HEK293 (cell line): ENCODE measurements around the gene AFF2.

Experiments used
- CTCF ChIA-PET: fragments of 350-600 bp; formaldehyde crosslinking; extraction: SDS; loops from one replicate; lab custom pipeline; 2021; ENCODE audit warnings: antibody characterized with exemption; lab: Yijun Ruan, JAX
- POLR2A ChIA-PET: fragments of 300-600 bp; formaldehyde crosslinking; extraction: SDS; loops from one replicate; lab custom pipeline; 2020; ENCODE audit warnings: antibody characterized with exemption, inconsistent platforms; lab: Yijun Ruan, JAX
- H3K27ac ChIP-seq: fragments of 200-500 bp; sonication (Bioruptor generic); 2 replicates; pipeline ENCODE4 v1.5.1; 2014; ENCODE audit warnings: low read depth, low read length, control low read depth, inconsistent platforms; ENCODE audit errors: extremely low read depth
- H3K36me3 ChIP-seq, 2 experiments: fragments of 200-500 bp in 1 of 2; sonication (Bioruptor generic) in 1 of 2; 1 replicate in 1 of 2; 2 replicates in 1 of 2; pipeline ENCODE4 v1.5.1; 2014 to 2017; ENCODE audit warnings: inconsistent platforms in 2 of 2, low read length in 2 of 2; ENCODE audit not compliant: control insufficient read depth in 2 of 2, insufficient read depth in 1 of 2
- H3K4me1 ChIP-seq: fragments of 200-500 bp; sonication (Bioruptor generic); 2 replicates; pipeline ENCODE4 v1.5.1; 2014; ENCODE audit warnings: mild to moderate bottlenecking, low read length, inconsistent platforms; ENCODE audit not compliant: control insufficient read depth, insufficient read depth
- H3K4me3 ChIP-seq: 2 replicates; pipeline ENCODE4 v1.5.1; 2011; ENCODE audit warnings: low read depth, mild to moderate bottlenecking, control low read depth, low read length, moderate library complexity
- H3K9me3 ChIP-seq: fragments of 200-500 bp; sonication (Bioruptor generic); 2 replicates; pipeline ENCODE4 v1.5.1; 2014; ENCODE audit warnings: low read depth, low read length, inconsistent platforms; ENCODE audit not compliant: control insufficient read depth, insufficient read depth
- ATF2 ChIP-seq: fragments of 450-650 bp; formaldehyde crosslinking; IDR thresholded peaks from 2 replicates; pipeline ENCODE4 v1.5.1; 2016; ENCODE audit warnings: missing biosample characterization, missing genetic modification characterization, low read depth
- HOXD13 ChIP-seq: sonication (generic); formaldehyde crosslinking; IDR thresholded peaks from 2 replicates; pipeline ENCODE4 v1.8.0; 2022; ENCODE audit warnings: missing genetic modification reagents, borderline replicate concordance
- PRDM2 ChIP-seq: fragments of 450-650 bp; formaldehyde crosslinking; IDR thresholded peaks from 2 replicates; pipeline ENCODE4 v1.5.1; 2016; ENCODE audit warnings: missing biosample characterization, missing genetic modification characterization, borderline replicate concordance
- TSHZ1 ChIP-seq: fragments of 450-650 bp; formaldehyde crosslinking; IDR thresholded peaks from 2 replicates; pipeline ENCODE4 v1.5.1; 2016; ENCODE audit warnings: missing biosample characterization, missing genetic modification characterization, borderline replicate concordance
- WT1 ChIP-seq: fragments of 450-650 bp; formaldehyde crosslinking; IDR thresholded peaks from 2 replicates; pipeline ENCODE4 v1.5.1; 2016; ENCODE audit warnings: missing biosample characterization, missing genetic modification characterization
- ZIC2 ChIP-seq: fragments of 450-650 bp; formaldehyde crosslinking; IDR thresholded peaks from 2 replicates; pipeline ENCODE4 v1.5.1; 2016; ENCODE audit warnings: missing biosample characterization, missing genetic modification characterization
- ZNF138 ChIP-seq: fragments of 450-650 bp; formaldehyde crosslinking; IDR thresholded peaks from 2 replicates; pipeline ENCODE4 v1.5.1; 2016; ENCODE audit warnings: missing biosample characterization, missing genetic modification characterization, borderline replicate concordance
- ZNF24 ChIP-seq: fragments of 450-650 bp; formaldehyde crosslinking; IDR thresholded peaks from 2 replicates; pipeline ENCODE4 v1.5.1; 2016; ENCODE audit warnings: missing biosample characterization, missing genetic modification characterization
- ZNF274 ChIP-seq, 2 experiments: fragments of 200-500 bp in 1 of 2; fragments of 450-650 bp in 1 of 2; sonication (Bioruptor generic) in 1 of 2; formaldehyde crosslinking in 1 of 2; IDR thresholded peaks; 2 replicates each; pipeline versions ENCODE4 v1.5.1 to v1.6.1; 2014 to 2016; ENCODE audit warnings: borderline replicate concordance in 1 of 2, inconsistent platforms in 1 of 2, low read length in 1 of 2, missing biosample characterization in 1 of 2, missing genetic modification characterization in 1 of 2
- ZNF350 ChIP-seq: fragments of 450-650 bp; formaldehyde crosslinking; IDR thresholded peaks from 2 replicates; pipeline ENCODE4 v1.5.0; 2017; ENCODE audit warnings: missing biosample characterization, mild to moderate bottlenecking, missing genetic modification characterization
- ZNF645 ChIP-seq: fragments of 450-650 bp; formaldehyde crosslinking; IDR thresholded peaks from 2 replicates; pipeline ENCODE4; 2016; ENCODE audit warnings: missing biosample characterization, missing genetic modification characterization
- ZNF670 ChIP-seq: fragments of 450-650 bp; formaldehyde crosslinking; IDR thresholded peaks from 2 replicates; pipeline ENCODE4 v1.5.1; 2016; ENCODE audit warnings: missing biosample characterization, missing genetic modification characterization, low read depth

The AFF2 gene

GRCh38 chrX:148938348-148938747 lies 437.9 kb downstream of the AFF2 start:
- H3K9me3 ChIP-seq: no peaks in the 10 kb centered on the region
- no peaks in the 10 kb centered on the region for H3K36me3 ChIP-seq
- ChIA-PET POLR2A (no interaction called here), CTCF (interaction anchor here (0.7 kb wide), 1 partner anchor 231 kb away, joined by 3 read pairs; no protein-coding TSS in a partner anchor)
- H3K4me1 ChIP-seq: no peaks in the 10 kb centered on the region
- TF ChIP-seq ZNF24 (tag by site-specific recombination): no peak
- TF ChIP-seq ZIC2 (tag by site-specific recombination): no peak
- TF ChIP-seq ZNF138 (tag by site-specific recombination): no peak
- H3K4me3 ChIP-seq: no peak overlapping the region
- H3K27ac ChIP-seq: no peak overlapping the region

- Histone ChIP-seq H3K9me3 (no peaks in the 10 kb centered on the region), H3K4me1 (no peaks in the 10 kb centered on the region), H3K4me3 (no peak overlapping the region), H3K27ac (no peak overlapping the region), H3K36me3 (no peaks in the 10 kb centered on the region)
- ChIA-PET POLR2A (no interaction called here), CTCF (interaction anchor here (0.7 kb wide), 1 partner anchor 128 kb away, joined by 3 read pairs; no protein-coding TSS in a partner anchor)
- no peak for TF ChIP-seq WT1 (tag by site-specific recombination)
- TF ChIP-seq ZNF670 (tag by site-specific recombination): no peak
- no peak for TF ChIP-seq HOXD13 (CRISPR knock-in tag)
- no peak for TF ChIP-seq ZNF274 (IDR thresholded peaks at IDR 0.05; ENCODE audit: low read length)
- TF ChIP-seq ZNF274 (tag by site-specific recombination; IDR thresholded peaks at IDR 0.05; ENCODE audit: borderline replicate concordance): no peak
- TF ChIP-seq PRDM2 (tag by site-specific recombination): no peak
- TF ChIP-seq ZNF350 (tag by site-specific recombination): no peak
- TF ChIP-seq ZNF645 (tag by site-specific recombination): no peak
- no peak for TF ChIP-seq TSHZ1
- no peak for TF ChIP-seq ATF2 (tag by site-specific recombination)
Observed at GRCh38 chrX:148940411-148940996, 440.1 kb downstream of the AFF2 start.
